ENCODE measurements around the gene ETFB.

DNA sequence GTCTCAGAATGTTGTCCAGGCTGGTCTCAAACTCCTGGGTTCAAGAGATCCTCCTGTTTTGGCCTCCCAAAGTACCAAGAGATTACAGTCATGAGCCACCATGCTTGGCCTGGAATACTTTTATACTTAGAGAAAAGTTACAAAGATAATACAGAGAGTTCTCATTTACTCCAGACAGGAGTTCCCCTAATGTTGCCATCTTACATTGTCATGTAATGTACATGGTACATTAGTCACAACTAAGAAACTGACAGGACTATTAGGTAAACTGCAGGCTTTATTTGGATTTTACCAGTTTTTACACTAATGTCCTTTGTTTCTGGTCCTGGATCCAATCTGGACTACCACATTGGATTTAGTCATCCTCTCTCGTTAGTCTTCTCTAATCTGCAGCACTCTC is 26.5 kb upstream of the ETFB start:
- TF ChIP-seq, protein P1, sequence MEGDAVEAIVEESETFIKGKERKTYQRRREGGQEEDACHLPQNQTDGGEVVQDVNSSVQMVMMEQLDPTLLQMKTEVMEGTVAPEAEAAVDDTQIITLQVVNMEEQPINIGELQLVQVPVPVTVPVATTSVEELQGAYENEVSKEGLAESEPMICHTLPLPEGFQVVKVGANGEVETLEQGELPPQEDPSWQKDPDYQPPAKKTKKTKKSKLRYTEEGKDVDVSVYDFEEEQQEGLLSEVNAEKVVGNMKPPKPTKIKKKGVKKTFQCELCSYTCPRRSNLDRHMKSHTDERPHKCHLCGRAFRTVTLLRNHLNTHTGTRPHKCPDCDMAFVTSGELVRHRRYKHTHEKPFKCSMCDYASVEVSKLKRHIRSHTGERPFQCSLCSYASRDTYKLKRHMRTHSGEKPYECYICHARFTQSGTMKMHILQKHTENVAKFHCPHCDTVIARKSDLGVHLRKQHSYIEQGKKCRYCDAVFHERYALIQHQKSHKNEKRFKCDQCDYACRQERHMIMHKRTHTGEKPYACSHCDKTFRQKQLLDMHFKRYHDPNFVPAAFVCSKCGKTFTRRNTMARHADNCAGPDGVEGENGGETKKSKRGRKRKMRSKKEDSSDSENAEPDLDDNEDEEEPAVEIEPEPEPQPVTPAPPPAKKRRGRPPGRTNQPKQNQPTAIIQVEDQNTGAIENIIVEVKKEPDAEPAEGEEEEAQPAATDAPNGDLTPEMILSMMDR (IDR thresholded peaks at IDR 0.05), result no peak
- TF ChIP-seq TCF7L2 (IDR thresholded peaks at IDR 0.05; ENCODE audit: low read depth, low read length) (no peak), SIN3A (IDR thresholded peaks at IDR 0.05; ENCODE audit: borderline replicate concordance, insufficient read depth, low read depth, low read length) (no peak)

Data from Panc1 (cell line).